ELR (cell line): ENCODE measurements around the gene MYMX.

ENCODE experiments used
- DNase-seq: peaks from one replicate; pipeline ENCODE4 v3.0.0-alpha.2; 2015; ENCODE audit warnings: low read depth

The MYMX gene

GRCh38 chr6:44232676-44233566 is 16.2 kb downstream of the MYMX start:
- DNase-seq, result no peak

GRCh38 chr6:44233567-44234100 is 16.9 kb downstream of the MYMX start:
- DNase-seq, result no peak

GRCh38 chr6:44234101-44235025 is 17.6 kb downstream of the MYMX start:
- peak; percentile 80 for DNase-seq

- DNase-seq, result no peak
Observed at GRCh38 chr6:44235269-44235668, 18.5 kb downstream of the MYMX start.

GRCh38 chr6:44235891-44236516 is 19.3 kb downstream of the MYMX start:
- DNase-seq, result no peak

- DNase-seq, result peak; percentile 99
Observed at GRCh38 chr6:44237021-44237812, 20.5 kb downstream of the MYMX start.

GRCh38 chr6:44237813-44238433 is 21.2 kb downstream of the MYMX start:
- DNase-seq, result peak; percentile 79

- no peak for DNase-seq
Observed at GRCh38 chr6:44238687-44239350, 22.1 kb downstream of the MYMX start.

- DNase-seq, result no peak
Observed at GRCh38 chr6:44243345-44243744, 26.6 kb downstream of the MYMX start.

- no peak for DNase-seq
Observed at GRCh38 chr6:44245391-44245911, 28.7 kb downstream of the MYMX start.

- peak; percentile 84 for DNase-seq
Observed at GRCh38 chr6:44245912-44246662, 29.4 kb downstream of the MYMX start.

- DNase-seq, result peak; percentile 100
Observed at GRCh38 chr6:44246663-44247337, 30.1 kb downstream of the MYMX start, which contains the start of gene HSP90AB1. Gene HSP90AB1 (plus strand): TSS chr6:44247101. CDS start chr6:44248630, 1,529 bp downstream.

GRCh38 chr6:44247338-44248302 is 30.9 kb downstream of the MYMX start:
- peak; percentile 71 for DNase-seq

GRCh38 chr6:44248579-44248978 is 31.9 kb downstream of the MYMX start:
- DNase-seq, result no peak

GRCh38 chr6:44249082-44249748 is 32.5 kb downstream of the MYMX start:
- DNase-seq, result no peak

- no peak for DNase-seq
Observed at GRCh38 chr6:44250067-44250717, 33.5 kb downstream of the MYMX start.
